K562 (cell line): ENCODE measurements around the gene ARHGAP42. TPM values are rescaled to one million over a fixed set of nuclear protein-coding genes. Genes with fewer than 3 reads are reported as not detected.

Source experiments
- BRD9 ChIP-seq: fragments of 450-650 bp; IDR thresholded peaks from 2 replicates; pipeline ENCODE4 v1.6.1; 2018; ENCODE audit warnings: low read depth; ENCODE audit not compliant: partially characterized antibody
- CEBPB ChIP-seq: fragments of 450-650 bp; IDR thresholded peaks from 2 replicates; pipeline ENCODE4 v1.6.1; 2016; ENCODE audit warnings: missing genetic modification characterization, missing compliant biosample characterization
- FOXM1 ChIP-seq, 2 experiments: fragments of 450-650 bp in 1 of 2; sonication (generic) in 1 of 2; formaldehyde crosslinking in 1 of 2; IDR thresholded peaks; 2 replicates each; pipeline versions ENCODE4 v1.6.1 to v1.9.0; 2017 to 2022; ENCODE audit warnings: low read depth in 2 of 2, mild to moderate bottlenecking in 2 of 2, missing genetic modification reagents in 1 of 2, moderate library complexity in 1 of 2
- RAD21 ChIP-seq, 2 experiments: fragments of 250-450 bp in 1 of 2; fragments of 450-650 bp in 1 of 2; sonication (Bioruptor Pico) in 1 of 2; formaldehyde crosslinking in 1 of 2; IDR thresholded peaks in 1 of 2; conservative IDR thresholded peaks in 1 of 2; 2 replicates each; pipeline versions ENCODE4 v1.4.0 to v1.8.0; 2020 to 2022; ENCODE audit warnings: mild to moderate bottlenecking in 2 of 2, moderate library complexity in 1 of 2
- TAF9B ChIP-seq: fragments of 450-650 bp; IDR thresholded peaks from 2 replicates; pipeline ENCODE4 v1.6.1; 2018; ENCODE audit warnings: mild to moderate bottlenecking; ENCODE audit not compliant: partially characterized antibody
- ZNF316 ChIP-seq: fragments of 450-650 bp; IDR thresholded peaks from 2 replicates; pipeline ENCODE4 v1.6.1; 2016
- polyA plus RNA-seq, 8 experiments: library from polyadenylated mRNA; depleted of rRNA in 4 of 8; stranded (reverse) in 5 of 8; unstranded in 3 of 8; fragments of >200 nt; fragmentation: Nextera tagmentation in 2 of 8; fragmentation: Illumina TruSeq in 1 of 8; extraction: Ambion mirVana in 2 of 8; extraction: Trizol in 1 of 8; gene quantifications; 2 replicates each; pipeline versions ENCODE4 v1.2.1 to v1.2.3, GENCODE V29; 2011 to 2014; ENCODE audit warnings: inconsistent platforms in 1 of 8, missing spikeins in 1 of 8
- total RNA-seq, 7 experiments: library from RNA; depleted of rRNA in 6 of 7; stranded (reverse); fragments of >200 nt in 6 of 7; fragmentation: Illumina TruSeq in 2 of 7; extraction: Trizol in 2 of 7; gene quantifications; 2 replicates each; pipeline versions ENCODE4 v1.2.1 to v1.2.3, GENCODE V29; 2011 to 2021; ENCODE audit warnings: low replicate concordance in 1 of 7
- TF ChIP-seq, protein P1 (sequence below): fragments of 450-650 bp; IDR thresholded peaks from 2 replicates; pipeline ENCODE4 v1.6.1; 2016; ENCODE audit warnings: mild to moderate bottlenecking, moderate library complexity
- TF ChIP-seq, protein P2 (sequence below): fragments of 150-350 bp; conservative IDR thresholded peaks from 2 replicates; pipeline ENCODE4 v1.6.1; 2014; ENCODE audit warnings: low read length

The ARHGAP42 gene
- total and polyA plus RNA-seq, 9 of the 15 experiments (the other 6 are each of a cell fraction or from before 2014, with no cell fraction given) = 0.95 to 6.1 (median 2.4) TPM

DNA sequence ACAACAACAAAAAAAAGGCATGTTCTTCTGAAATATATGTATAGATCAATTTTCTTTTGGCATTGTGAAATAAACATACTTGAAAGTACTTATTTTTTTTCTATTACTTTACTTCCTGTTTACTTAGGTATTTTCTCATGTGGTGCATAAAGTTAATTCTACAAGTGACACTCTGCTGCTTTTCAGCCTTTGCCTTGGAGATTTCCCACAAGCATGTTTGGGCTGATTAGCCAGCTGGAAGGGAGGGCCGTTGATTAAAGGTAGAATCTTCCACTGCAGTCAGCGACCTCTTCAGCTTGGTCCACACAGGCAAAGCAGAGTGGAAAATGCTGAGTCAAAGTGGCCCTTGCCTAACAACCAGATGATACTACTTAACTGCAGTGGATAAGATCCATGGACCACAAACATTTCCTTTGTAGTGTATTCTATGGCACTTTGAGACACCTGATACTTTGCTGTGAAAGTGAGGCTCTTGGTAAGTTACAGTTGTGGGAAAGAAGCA, 176.0 kb downstream of the ARHGAP42 start (continued):
- TF ChIP-seq CEBPB (tag) = peak; percentile 88
- TF ChIP-seq RAD21 (CRISPR knock-in tag; conservative IDR thresholded peaks at IDR 0.05 in 1 of 2, IDR thresholded peaks at IDR 0.05 in 1 of 2) = peak in 1 of 2 experiments; percentile 18; a peak in 1 of 4 replicates
- TF ChIP-seq BRD9 = no peak
- TF ChIP-seq FOXM1 (IDR thresholded peaks at IDR 0.05; ENCODE audit: low read depth) = peak; percentile 75
- no peak for TF ChIP-seq FOXM1 (CRISPR knock-in tag; IDR thresholded peaks at IDR 0.05; ENCODE audit: low read depth)
- TF ChIP-seq, protein P1, sequence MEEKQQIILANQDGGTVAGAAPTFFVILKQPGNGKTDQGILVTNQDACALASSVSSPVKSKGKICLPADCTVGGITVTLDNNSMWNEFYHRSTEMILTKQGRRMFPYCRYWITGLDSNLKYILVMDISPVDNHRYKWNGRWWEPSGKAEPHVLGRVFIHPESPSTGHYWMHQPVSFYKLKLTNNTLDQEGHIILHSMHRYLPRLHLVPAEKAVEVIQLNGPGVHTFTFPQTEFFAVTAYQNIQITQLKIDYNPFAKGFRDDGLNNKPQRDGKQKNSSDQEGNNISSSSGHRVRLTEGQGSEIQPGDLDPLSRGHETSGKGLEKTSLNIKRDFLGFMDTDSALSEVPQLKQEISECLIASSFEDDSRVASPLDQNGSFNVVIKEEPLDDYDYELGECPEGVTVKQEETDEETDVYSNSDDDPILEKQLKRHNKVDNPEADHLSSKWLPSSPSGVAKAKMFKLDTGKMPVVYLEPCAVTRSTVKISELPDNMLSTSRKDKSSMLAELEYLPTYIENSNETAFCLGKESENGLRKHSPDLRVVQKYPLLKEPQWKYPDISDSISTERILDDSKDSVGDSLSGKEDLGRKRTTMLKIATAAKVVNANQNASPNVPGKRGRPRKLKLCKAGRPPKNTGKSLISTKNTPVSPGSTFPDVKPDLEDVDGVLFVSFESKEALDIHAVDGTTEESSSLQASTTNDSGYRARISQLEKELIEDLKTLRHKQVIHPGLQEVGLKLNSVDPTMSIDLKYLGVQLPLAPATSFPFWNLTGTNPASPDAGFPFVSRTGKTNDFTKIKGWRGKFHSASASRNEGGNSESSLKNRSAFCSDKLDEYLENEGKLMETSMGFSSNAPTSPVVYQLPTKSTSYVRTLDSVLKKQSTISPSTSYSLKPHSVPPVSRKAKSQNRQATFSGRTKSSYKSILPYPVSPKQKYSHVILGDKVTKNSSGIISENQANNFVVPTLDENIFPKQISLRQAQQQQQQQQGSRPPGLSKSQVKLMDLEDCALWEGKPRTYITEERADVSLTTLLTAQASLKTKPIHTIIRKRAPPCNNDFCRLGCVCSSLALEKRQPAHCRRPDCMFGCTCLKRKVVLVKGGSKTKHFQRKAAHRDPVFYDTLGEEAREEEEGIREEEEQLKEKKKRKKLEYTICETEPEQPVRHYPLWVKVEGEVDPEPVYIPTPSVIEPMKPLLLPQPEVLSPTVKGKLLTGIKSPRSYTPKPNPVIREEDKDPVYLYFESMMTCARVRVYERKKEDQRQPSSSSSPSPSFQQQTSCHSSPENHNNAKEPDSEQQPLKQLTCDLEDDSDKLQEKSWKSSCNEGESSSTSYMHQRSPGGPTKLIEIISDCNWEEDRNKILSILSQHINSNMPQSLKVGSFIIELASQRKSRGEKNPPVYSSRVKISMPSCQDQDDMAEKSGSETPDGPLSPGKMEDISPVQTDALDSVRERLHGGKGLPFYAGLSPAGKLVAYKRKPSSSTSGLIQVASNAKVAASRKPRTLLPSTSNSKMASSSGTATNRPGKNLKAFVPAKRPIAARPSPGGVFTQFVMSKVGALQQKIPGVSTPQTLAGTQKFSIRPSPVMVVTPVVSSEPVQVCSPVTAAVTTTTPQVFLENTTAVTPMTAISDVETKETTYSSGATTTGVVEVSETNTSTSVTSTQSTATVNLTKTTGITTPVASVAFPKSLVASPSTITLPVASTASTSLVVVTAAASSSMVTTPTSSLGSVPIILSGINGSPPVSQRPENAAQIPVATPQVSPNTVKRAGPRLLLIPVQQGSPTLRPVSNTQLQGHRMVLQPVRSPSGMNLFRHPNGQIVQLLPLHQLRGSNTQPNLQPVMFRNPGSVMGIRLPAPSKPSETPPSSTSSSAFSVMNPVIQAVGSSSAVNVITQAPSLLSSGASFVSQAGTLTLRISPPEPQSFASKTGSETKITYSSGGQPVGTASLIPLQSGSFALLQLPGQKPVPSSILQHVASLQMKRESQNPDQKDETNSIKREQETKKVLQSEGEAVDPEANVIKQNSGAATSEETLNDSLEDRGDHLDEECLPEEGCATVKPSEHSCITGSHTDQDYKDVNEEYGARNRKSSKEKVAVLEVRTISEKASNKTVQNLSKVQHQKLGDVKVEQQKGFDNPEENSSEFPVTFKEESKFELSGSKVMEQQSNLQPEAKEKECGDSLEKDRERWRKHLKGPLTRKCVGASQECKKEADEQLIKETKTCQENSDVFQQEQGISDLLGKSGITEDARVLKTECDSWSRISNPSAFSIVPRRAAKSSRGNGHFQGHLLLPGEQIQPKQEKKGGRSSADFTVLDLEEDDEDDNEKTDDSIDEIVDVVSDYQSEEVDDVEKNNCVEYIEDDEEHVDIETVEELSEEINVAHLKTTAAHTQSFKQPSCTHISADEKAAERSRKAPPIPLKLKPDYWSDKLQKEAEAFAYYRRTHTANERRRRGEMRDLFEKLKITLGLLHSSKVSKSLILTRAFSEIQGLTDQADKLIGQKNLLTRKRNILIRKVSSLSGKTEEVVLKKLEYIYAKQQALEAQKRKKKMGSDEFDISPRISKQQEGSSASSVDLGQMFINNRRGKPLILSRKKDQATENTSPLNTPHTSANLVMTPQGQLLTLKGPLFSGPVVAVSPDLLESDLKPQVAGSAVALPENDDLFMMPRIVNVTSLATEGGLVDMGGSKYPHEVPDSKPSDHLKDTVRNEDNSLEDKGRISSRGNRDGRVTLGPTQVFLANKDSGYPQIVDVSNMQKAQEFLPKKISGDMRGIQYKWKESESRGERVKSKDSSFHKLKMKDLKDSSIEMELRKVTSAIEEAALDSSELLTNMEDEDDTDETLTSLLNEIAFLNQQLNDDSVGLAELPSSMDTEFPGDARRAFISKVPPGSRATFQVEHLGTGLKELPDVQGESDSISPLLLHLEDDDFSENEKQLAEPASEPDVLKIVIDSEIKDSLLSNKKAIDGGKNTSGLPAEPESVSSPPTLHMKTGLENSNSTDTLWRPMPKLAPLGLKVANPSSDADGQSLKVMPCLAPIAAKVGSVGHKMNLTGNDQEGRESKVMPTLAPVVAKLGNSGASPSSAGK = no peak
- peak; percentile 58 for TF ChIP-seq TAF9B
- TF ChIP-seq ZNF316 = peak; percentile 97
- TF ChIP-seq, protein P2, sequence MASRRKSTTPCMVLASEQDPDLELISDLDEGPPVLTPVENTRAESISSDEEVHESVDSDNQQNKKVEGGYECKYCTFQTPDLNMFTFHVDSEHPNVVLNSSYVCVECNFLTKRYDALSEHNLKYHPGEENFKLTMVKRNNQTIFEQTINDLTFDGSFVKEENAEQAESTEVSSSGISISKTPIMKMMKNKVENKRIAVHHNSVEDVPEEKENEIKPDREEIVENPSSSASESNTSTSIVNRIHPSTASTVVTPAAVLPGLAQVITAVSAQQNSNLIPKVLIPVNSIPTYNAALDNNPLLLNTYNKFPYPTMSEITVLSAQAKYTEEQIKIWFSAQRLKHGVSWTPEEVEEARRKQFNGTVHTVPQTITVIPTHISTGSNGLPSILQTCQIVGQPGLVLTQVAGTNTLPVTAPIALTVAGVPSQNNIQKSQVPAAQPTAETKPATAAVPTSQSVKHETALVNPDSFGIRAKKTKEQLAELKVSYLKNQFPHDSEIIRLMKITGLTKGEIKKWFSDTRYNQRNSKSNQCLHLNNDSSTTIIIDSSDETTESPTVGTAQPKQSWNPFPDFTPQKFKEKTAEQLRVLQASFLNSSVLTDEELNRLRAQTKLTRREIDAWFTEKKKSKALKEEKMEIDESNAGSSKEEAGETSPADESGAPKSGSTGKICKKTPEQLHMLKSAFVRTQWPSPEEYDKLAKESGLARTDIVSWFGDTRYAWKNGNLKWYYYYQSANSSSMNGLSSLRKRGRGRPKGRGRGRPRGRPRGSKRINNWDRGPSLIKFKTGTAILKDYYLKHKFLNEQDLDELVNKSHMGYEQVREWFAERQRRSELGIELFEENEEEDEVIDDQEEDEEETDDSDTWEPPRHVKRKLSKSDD = no peak
